GM12878 (cell line): ENCODE results near the gene ANKRD66.

Experiments
- CTCF ChIP-seq, 3 experiments: IDR thresholded peaks in 2 of 3; conservative IDR thresholded peaks in 1 of 3; 2 replicates each; pipeline ENCODE4 v1.5.1; 2011; ENCODE audit warnings: low read depth in 3 of 3, low read length in 3 of 3, mild to moderate bottlenecking in 3 of 3, control low read depth in 2 of 3, moderate library complexity in 2 of 3, inconsistent platforms in 1 of 3, mixed read lengths in 1 of 3; ENCODE audit not compliant: control insufficient read depth in 2 of 3, insufficient read depth in 1 of 3; ENCODE audit errors: extremely low read depth in 1 of 3
- FOXM1 ChIP-seq: IDR thresholded peaks from 2 replicates; pipeline ENCODE4 v1.6.1; 2012; ENCODE audit warnings: low read depth, mild to moderate bottlenecking, inconsistent platforms, low read length, moderate library complexity
- JUND ChIP-seq: IDR thresholded peaks from 2 replicates; pipeline ENCODE4 v1.6.1; 2012; ENCODE audit warnings: low read depth, mild to moderate bottlenecking, low read length, improper control_type of control experiment, moderate library complexity
- MYC ChIP-seq: IDR thresholded peaks from 2 replicates; pipeline ENCODE4 v1.6.1; 2011; ENCODE audit warnings: mild to moderate bottlenecking, low read length, moderate library complexity, inconsistent platforms; ENCODE audit not compliant: insufficient read depth, insufficient replicate concordance, insufficient read length, severe bottlenecking
- SIX5 ChIP-seq: IDR thresholded peaks from 2 replicates; pipeline ENCODE4 v1.6.1; 2011; ENCODE audit warnings: mild to moderate bottlenecking, low read depth, low read length, moderate library complexity; ENCODE audit not compliant: severe bottlenecking
- ZBTB33 ChIP-seq: fragments of 450-650 bp; IDR thresholded peaks from 2 replicates; pipeline ENCODE4 v1.6.1; 2017; ENCODE audit warnings: mild to moderate bottlenecking
- ZNF24 ChIP-seq: fragments of 450-650 bp; IDR thresholded peaks from 2 replicates; pipeline ENCODE4 v1.6.1; 2017; ENCODE audit warnings: antibody characterized with exemption, mild to moderate bottlenecking

- TF ChIP-seq JUND (no peak), FOXM1 (no peak), CTCF (IDR thresholded peaks at IDR 0.05 in 2 of 3, conservative IDR thresholded peaks at IDR 0.05 in 1 of 3; ENCODE audit: control insufficient read depth in 2 of 3, extremely low read depth in 1 of 3, insufficient read depth in 1 of 3, low read depth in 3 of 3, low read length in 3 of 3) (no peak), ZNF24 (no peak), MYC (no peak), ZBTB33 (no peak), SIX5 (no peak)
Measured at GRCh38 chr6:46741910-46742309, 4.8 kb upstream of the ANKRD66 start.
